ENCODE results near the gene GABBR1. TPM values are rescaled to one million over a fixed set of nuclear protein-coding genes. Genes with fewer than 3 reads are reported as not detected.

GABBR1 gene
- total RNA-seq = 11.8 and 16.9 TPM in 2 replicates

GRCh38 chr6:29632789-29633533, at the start of gene GABBR1:
GABBR1 (minus strand) TSS chr6:29633183; CDS start chr6:29632385, 798 bp downstream.

DNA sequence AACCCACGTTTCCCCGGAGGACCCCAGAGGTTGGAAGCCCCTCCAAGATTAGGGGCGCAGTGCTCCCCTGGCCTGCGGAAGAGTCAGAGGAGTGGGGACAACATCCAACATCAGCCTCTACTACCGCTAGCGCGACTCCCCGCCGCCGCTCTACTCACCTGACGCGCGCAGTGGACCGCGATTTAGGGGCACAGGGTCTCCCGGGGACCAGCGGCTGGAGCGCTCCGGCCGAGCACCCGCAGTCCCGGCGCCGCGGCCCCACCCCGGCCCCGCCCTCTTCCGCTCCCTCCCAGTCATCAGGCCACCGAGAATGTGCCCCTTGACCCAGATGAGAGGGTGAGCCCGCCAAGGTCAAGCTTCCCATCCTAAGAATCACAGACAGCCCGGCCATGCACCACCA, 47.9 kb upstream of the GABBR1 start, which contains the start of gene ZFP57:
Gene ZFP57, minus strand, starts transcription at position 249 of the 400 bp plus-strand sequence. CDS start 4,149 bp downstream, outside the sequence.

DNA sequence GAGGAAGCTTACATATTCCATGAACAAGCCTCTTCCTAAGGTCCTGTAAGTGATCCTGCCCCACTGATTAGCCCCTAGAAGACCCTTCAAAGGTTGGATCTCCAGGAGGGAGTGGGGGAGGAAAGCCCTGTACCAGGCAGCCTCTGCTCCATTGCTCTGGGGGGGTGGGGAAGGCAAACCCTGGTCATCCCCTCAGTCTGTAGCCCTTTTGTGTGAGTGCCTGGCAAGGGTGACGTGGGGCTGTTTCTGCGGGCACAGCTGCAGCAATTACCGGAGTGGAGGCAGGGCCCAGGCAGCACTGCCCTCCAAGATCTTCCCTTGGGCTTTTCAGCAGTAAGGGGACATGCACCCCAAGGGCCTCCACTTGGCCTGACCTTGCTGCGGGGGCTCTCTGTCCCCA, 23.8 kb upstream of the GABBR1 start, which contains the start of gene MOG:
Gene MOG, plus strand, starts transcription at position 295 of the 400 bp plus-strand sequence. CDS start 118 bp downstream, outside the sequence.

GRCh38 chr6:29584821-29585220, 48.2 kb downstream of the GABBR1 start, which contains the start of gene OR2H2:
OR2H2 (plus strand) TSS chr6:29585121; CDS start chr6:29587945, 2,824 bp downstream.

GRCh38 chr6:29559524-29560287, 73.3 kb downstream of the GABBR1 start, which contains the start of gene UBD:
UBD (minus strand) TSS chr6:29559732; CDS start chr6:29559701, 31 bp downstream.

Other genes starting within 250 kb of the GABBR1 start
- gene OR12D2, start 237.6 kb downstream of the GABBR1 start, total RNA-seq = not detected in 2 replicates
- not detected in 2 replicates for gene OR12D1, start 218.3 kb downstream of the GABBR1 start, total RNA-seq
- not detected in 2 replicates for gene OR10C1, start 193.9 kb downstream of the GABBR1 start, total RNA-seq
- gene OR11A1, start 176.1 kb downstream of the GABBR1 start, total RNA-seq = not detected in 2 replicates
- not detected in 2 replicates for gene OR2H1, start 176.0 kb downstream of the GABBR1 start, total RNA-seq
- not detected in 2 replicates for gene MAS1L, start 145.2 kb downstream of the GABBR1 start, total RNA-seq
- gene UBD, start 73.5 kb downstream of the GABBR1 start, total RNA-seq = not detected in 2 replicates
- not detected in 2 replicates for gene OR2H2, start 48.1 kb downstream of the GABBR1 start, total RNA-seq
- not detected in 2 replicates for gene MOG, start 23.9 kb upstream of the GABBR1 start, total RNA-seq
- 0.11 TPM in 1 of 2 replicates, not detected in the other for gene ZFP57, start 48.0 kb upstream of the GABBR1 start, total RNA-seq
- gene HLA-F, start 90.3 kb upstream of the GABBR1 start, total RNA-seq = 1.4 and 10.5 TPM in 2 replicates
- gene HLA-G, start 194.6 kb upstream of the GABBR1 start, total RNA-seq = not detected in 2 replicates

Measured in uterine smooth muscle cell (primary cell).